IPS-18a (cell line): ENCODE measurements around the gene PLA2G4B.

ENCODE experiments used
- H3K27ac ChIP-seq: one replicate; pipeline ENCODE4 v1.5.1; 2013; ENCODE audit warnings: low read length
- H3K27me3 ChIP-seq: one replicate; pipeline ENCODE4 v1.6.1; 2013; ENCODE audit warnings: mild to moderate bottlenecking, low read length; ENCODE audit not compliant: control insufficient read depth, insufficient read depth
- H3K36me3 ChIP-seq: one replicate; pipeline ENCODE4 v1.6.1; 2013; ENCODE audit warnings: low read depth, low read length; ENCODE audit not compliant: control insufficient read depth
- H3K4me1 ChIP-seq: one replicate; pipeline ENCODE4 v1.6.1; 2013; ENCODE audit warnings: low read depth, low read length; ENCODE audit not compliant: control insufficient read depth
- H3K4me3 ChIP-seq: one replicate; pipeline ENCODE4 v1.5.1; 2013; ENCODE audit warnings: low read length
- H3K9ac ChIP-seq: one replicate; pipeline ENCODE4 v1.6.1; 2013; ENCODE audit warnings: mild to moderate bottlenecking, low read length, moderate library complexity
- H3K9me3 ChIP-seq: one replicate; pipeline ENCODE4 v1.6.1; 2013; ENCODE audit warnings: low read depth, low read length; ENCODE audit not compliant: control insufficient read depth

Gene PLA2G4B

DNA sequence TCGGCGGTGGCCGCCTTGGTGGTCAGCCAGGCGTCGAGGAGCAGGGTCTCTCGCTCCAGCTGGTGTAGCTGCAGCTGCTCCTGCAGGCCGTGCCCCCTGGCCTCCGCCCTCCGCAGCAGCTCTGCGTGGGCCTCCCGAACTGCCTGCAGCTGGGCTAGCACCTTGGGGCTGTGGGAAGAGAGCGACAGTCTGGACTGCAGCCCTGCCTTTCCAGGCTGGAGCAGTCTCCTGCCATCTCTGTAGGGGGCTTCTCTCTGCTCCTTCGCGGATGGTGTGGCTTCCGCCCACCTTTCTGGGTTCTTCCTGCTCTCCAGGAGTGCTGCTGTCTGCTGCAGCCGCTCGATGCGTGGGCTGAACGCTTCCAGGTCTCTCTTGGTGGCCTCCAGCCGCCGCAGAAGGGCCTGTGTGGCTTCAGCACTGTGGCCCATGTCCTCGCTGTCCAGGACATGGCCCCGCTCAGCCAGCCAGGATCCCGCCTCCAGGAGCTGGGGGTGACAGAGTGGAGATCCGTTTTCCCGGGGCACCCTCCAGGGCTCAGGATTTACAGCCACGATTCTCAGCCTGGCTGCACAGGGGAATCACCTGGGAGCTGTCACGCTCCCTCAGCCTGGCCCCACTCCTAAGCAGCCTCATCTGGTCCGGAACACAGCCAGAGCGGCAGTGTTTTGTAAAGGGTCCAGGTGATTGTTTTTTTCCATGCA is 16.8 kb downstream of the PLA2G4B start:
- H3K4me1 ChIP-seq = peaks cover 6% of the 10 kb centered on the region
- no peak overlapping the region for H3K9ac ChIP-seq
- H3K27me3 ChIP-seq = no peaks in the 10 kb centered on the region
- no peaks in the 10 kb centered on the region for H3K9me3 ChIP-seq
- H3K27ac ChIP-seq = no peak overlapping the region
- H3K4me3 ChIP-seq = no peak overlapping the region
- no peaks in the 10 kb centered on the region for H3K36me3 ChIP-seq

DNA sequence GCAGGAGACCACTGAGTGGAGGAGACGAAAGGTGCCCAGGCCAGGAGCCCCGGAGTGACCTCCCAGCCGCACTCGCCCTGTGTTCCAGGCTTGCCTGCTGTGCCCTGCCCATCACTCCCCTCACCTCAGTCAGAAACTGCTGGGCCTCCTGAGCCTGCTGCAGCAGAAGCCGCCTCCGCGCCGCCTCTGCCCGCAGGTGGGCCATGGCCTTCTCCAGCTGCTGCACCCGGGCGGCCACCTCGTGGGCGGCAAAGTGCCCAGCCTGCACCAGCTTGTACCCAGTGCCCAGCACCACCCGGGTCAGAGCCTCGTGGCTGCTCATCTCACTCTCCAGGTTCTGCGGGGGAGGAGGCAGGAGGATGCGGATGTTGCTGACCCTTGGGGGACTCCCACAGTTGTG is 17.6 kb downstream of the PLA2G4B start:
- no peaks in the 10 kb centered on the region for H3K27me3 ChIP-seq
- H3K27ac ChIP-seq = no peak overlapping the region
- H3K9me3 ChIP-seq = no peaks in the 10 kb centered on the region
- no peak overlapping the region for H3K9ac ChIP-seq
- no peaks in the 10 kb centered on the region for H3K36me3 ChIP-seq
- no peak overlapping the region for H3K4me3 ChIP-seq
- H3K4me1 ChIP-seq = peaks cover 6% of the 10 kb centered on the region

DNA sequence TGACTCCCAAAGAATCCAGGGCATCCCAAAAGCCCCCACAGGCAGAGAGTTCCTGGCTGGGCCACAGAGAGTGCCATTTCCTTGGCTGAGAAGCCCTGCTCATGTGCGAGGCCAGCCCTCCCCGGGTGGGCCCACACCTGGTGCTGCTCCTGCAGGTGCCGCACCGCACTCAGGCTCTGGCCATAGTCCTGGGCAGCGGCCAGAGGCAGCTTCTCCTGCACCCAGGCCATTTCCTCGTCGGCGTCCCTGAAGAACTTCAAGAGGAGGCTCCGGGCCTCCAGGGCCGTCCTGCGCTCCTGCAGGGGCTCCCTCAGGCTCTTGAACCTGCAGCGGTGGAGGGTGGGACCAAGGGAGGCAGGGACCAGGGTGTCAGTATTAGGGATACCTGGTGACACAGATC is 18.1 kb downstream of the PLA2G4B start:
- Histone ChIP-seq H3K4me3 (no peak overlapping the region), H3K9me3 (no peaks in the 10 kb centered on the region), H3K4me1 (peaks cover 6% of the 10 kb centered on the region), H3K27me3 (no peaks in the 10 kb centered on the region), H3K9ac (no peak overlapping the region), H3K27ac (no peak overlapping the region), H3K36me3 (no peaks in the 10 kb centered on the region)

DNA sequence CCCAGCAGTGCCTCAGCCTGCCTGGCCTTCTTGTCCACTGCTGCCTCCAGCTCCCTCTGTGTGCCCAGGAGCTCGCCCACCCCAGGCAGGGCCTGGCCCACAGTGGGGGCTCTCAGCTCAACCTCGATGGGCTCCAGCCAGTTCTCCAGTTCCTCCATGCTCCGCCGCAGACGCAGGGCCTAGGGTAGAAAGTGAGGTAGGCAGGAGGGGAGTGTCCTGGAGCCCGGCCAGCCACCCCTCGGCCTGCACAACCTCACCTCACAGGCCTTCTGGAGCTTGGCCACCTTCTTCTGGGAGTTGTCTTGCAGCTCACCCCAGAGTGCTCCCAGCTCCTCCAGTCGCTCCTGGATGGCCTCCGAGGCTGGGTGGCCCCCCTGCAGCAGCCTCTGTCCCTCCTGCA is 18.7 kb downstream of the PLA2G4B start:
- Histone ChIP-seq H3K4me3 (no peak overlapping the region), H3K9me3 (no peaks in the 10 kb centered on the region), H3K4me1 (peaks cover 6% of the 10 kb centered on the region), H3K27ac (no peak overlapping the region), H3K36me3 (no peaks in the 10 kb centered on the region), H3K9ac (no peak overlapping the region), H3K27me3 (no peaks in the 10 kb centered on the region)

DNA sequence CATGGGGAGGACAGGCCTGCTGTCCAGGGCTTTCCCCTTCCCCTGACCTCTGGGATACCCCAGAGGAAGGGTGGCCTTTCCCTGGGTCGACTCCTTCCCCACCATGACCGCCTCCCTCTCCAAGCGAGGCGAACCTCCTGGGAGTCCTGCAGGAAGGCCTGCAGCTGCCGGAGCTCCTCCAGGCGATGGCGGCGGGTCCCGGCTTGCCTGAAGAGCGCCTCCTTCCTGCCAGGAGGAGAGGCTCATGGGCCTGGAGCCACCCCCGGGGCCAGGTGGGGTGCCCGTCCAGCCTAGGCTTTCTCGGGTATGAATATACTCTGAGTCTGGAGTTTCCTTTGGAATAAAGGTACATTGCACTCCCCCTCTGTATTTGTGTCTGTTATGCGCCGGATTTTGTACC is 20.1 kb downstream of the PLA2G4B start:
- Histone ChIP-seq H3K36me3 (no peaks in the 10 kb centered on the region), H3K27me3 (no peaks in the 10 kb centered on the region), H3K9me3 (no peaks in the 10 kb centered on the region), H3K9ac (no peak overlapping the region), H3K27ac (no peak overlapping the region), H3K4me1 (peaks cover 13% of the 10 kb centered on the region), H3K4me3 (no peak overlapping the region)

DNA sequence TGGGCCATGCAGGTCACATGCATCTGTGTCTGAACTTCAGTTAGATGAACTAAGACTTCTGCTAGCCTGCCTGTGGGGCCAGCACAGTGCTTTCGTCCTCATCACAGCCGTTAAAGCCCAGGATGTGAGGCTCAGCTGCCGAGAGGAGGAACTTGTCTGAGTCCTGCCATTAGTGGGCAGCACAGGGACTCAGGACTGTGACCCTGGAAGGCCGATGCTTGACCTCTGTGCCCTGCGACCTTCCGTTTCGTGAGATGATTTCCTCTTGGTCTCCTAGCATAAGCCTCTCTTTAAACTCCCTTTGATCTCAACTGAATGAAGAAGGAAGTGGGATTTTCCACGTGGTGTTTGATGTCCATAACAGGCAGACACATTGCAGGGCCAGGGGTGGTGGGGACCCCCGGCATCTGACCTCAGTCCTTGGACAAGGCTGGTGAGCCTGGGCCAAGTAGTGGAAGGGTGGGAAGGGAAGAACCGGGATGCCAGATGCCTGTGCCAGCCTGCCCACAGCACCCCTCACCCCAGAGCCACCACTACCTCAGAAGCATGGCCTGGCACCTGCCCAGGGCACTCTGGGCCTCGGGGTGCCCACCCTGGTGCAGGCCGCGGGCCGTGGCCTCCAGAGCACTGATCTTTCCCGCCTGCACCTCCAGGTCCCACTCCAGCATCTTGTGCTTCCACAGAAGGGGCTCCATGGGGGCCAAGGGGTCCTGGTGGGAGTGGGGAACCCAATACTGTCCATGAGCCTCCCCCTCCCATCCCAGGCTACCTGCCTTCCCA is 21.6 kb downstream of the PLA2G4B start:
- H3K9me3 ChIP-seq = no peaks in the 10 kb centered on the region
- H3K9ac ChIP-seq = no peak overlapping the region
- peaks cover 13% of the 10 kb centered on the region for H3K4me1 ChIP-seq
- H3K4me3 ChIP-seq = no peak overlapping the region
- H3K36me3 ChIP-seq = no peaks in the 10 kb centered on the region
- H3K27ac ChIP-seq = no peak overlapping the region
- H3K27me3 ChIP-seq = no peaks in the 10 kb centered on the region

DNA sequence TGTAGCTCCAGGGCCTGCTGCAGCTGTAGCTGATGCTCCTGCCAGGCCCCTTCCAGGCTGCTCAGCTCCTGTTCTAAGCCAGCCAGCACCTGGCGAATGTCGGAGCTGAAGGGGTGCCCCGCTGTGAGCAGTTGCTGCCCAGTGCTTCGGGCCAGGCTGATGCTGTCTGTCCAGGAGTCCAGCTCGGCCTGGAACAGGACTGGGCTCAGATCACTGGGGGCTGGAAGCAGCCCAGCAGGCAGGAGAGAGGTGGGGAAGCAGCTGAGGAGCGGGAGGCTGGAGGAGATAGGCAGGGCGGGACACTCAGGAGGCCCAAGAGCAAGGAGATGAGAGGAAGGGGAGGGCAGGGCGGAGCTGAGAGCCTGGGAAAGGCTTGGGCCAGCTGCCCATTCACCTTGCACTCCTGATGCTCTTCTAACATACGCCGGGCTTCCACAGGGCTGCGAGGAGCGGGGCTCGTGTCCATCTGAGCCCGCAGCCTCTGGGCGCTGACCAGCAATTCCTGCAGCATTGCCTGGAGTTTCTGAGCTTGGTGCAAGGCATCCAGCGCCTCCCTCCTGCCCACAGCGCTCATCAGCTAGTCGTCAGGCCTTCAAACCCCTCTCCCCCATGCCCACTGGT is 23.2 kb downstream of the PLA2G4B start:
- Histone ChIP-seq H3K4me3 (no peak overlapping the region), H3K36me3 (no peaks in the 10 kb centered on the region), H3K9ac (no peak overlapping the region), H3K27me3 (no peaks in the 10 kb centered on the region), H3K27ac (no peak overlapping the region), H3K4me1 (peaks cover 7% of the 10 kb centered on the region), H3K9me3 (no peaks in the 10 kb centered on the region)

DNA sequence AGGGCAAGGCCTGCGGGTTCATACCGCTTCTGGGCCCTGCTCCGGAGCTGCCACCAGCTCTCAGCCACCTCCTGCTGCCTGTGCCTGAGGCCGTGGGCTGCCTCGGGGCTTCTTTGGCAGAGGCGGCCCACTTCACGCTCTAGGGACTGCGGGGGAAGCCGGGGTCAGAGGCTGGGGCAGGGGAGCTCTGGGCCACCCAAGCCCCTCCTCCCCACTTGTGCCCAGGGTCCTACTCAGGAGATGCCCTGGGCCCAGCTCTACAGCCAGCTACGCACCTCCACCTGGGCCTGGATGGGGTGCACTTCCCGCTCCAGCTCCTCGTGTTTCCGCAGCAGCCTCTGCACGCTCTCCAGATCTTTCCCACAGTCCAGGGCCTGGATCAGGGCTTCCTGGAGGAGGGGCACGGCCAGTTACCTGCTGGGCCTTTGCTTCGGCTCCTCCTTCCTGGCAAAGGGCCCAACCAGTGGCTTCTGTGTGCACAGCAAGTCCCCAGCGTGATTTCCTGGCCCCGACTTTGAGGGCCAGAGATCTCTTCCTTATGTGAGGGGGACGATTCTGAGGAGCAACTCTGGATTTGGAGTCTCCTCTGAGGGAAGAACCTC is 24.0 kb downstream of the PLA2G4B start:
- Histone ChIP-seq H3K27ac (no peak overlapping the region), H3K9ac (no peak overlapping the region), H3K4me3 (no peak overlapping the region), H3K9me3 (no peaks in the 10 kb centered on the region), H3K36me3 (no peaks in the 10 kb centered on the region), H3K4me1 (peaks cover 7% of the 10 kb centered on the region), H3K27me3 (no peaks in the 10 kb centered on the region)

DNA sequence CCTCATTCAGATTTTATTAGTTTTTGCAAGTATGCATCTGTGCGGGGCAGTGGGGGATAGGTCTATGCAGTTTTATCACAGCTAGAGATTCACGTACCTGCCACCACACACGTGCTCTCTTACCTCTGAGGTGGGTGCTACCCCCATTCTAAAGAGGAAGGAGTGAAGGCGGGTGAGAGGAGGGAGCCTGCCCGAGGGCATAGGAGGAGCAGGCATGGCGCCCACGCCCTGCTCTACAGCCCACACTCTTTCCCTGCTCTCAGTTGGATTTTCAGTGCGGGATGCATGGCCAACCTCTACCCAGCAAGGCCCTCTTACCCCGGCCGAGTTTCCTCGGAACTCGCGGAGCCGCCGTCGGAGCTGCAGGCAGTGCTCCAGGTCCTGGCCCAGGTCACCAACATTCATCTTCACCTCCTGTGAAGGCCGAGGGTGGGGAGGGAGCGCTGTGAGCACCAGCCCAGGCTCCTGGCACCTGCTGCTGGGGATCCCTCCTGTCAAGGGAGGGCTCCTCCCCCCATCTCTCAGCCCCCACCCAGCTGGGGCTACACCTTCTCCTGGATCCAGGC is 26.9 kb downstream of the PLA2G4B start:
- Histone ChIP-seq H3K27me3 (no peaks in the 10 kb centered on the region), H3K4me1 (peaks cover 7% of the 10 kb centered on the region), H3K27ac (no peak overlapping the region), H3K4me3 (no peak overlapping the region), H3K9me3 (no peaks in the 10 kb centered on the region), H3K36me3 (no peaks in the 10 kb centered on the region), H3K9ac (no peak overlapping the region)

DNA sequence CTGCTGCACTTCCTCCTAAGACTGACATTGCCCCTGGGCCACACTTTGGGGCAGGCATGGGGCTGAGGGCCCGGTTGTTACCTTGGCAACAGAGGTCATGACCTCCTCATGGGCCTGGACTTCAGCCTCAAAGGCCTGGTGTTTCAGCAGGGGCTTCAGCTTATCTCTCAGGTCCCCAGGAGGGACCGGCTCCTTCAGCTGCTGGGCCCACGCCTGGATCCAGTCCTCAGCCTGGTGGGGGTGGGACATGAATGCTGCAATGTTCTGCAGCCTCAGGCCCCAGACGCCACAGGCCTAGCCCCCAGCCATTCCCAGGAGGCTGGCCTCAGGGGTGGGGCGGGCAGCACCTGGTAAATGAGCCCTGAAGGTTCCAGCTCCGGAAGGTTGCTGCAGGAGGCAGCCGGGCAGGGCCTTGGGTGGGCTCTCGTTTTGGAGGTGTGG is 27.6 kb downstream of the PLA2G4B start:
- H3K9me3 ChIP-seq = no peaks in the 10 kb centered on the region
- no peaks in the 10 kb centered on the region for H3K27me3 ChIP-seq

DNA sequence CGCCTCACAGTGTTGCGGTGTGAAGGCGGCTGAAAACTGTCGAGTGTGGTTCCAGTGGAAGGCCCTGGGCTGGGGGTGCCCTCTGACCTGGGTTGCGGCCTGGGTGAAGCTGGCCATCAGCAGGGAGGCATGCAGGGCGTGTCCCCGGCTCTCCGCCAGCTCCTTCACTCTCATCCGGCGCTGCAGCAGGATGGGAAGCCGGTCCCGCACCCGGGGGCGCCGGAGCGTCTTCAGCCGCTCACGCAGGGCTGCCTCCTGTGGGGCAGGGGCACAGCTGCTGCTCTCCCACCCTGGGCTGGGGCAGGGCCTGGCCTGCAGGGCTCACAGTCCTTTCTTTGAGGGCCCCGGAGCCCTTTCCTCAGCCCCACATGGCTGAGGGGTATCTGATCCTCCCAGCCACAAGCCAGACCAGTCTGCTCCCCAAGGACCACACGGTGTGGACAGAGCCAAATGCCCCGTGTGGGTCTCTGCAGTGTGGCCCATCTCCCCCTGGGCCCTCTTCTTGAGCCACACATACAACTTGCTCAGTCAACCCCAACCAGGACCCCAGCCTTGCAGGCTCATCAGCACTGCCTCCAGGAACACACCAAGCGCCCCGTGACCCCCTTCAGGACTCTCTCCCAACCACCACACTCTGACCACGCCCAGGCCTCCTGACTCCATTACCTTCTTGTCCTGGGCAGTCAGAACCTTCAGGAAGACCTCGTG is 28.4 kb downstream of the PLA2G4B start:
- Histone ChIP-seq H3K27me3 (no peaks in the 10 kb centered on the region), H3K9ac (no peak overlapping the region), H3K4me1 (peaks cover 7% of the 10 kb centered on the region), H3K36me3 (no peaks in the 10 kb centered on the region), H3K9me3 (no peaks in the 10 kb centered on the region), H3K4me3 (no peak overlapping the region), H3K27ac (no peak overlapping the region)

More for the DNA sequence above, 27.6 kb downstream of the PLA2G4B start:
- H3K36me3 ChIP-seq = no peaks in the 10 kb centered on the region
- no peak overlapping the region for H3K9ac ChIP-seq
- H3K4me3 ChIP-seq = no peak overlapping the region
- peaks cover 7% of the 10 kb centered on the region for H3K4me1 ChIP-seq
- no peak overlapping the region for H3K27ac ChIP-seq
